Mesendoderm (in vitro differentiated cells): ENCODE data around the gene SSX2B. TPM values are rescaled to one million over a fixed set of nuclear protein-coding genes. Genes with fewer than 3 reads are reported as not detected.

Experiments
- small RNA-seq: library from polyadenylated mRNA; stranded (forward); fragments of <200 nt; extraction: miRNeasy Mini kit (QIAGEN cat#:217004); gene quantifications from one replicate; pipeline ENCODE3, GENCODE V24; 2013; ENCODE audit not compliant: insufficient read depth

The SSX2B gene

Small RNA genes within 50 kb of the gene (small RNA-seq; reads per million reads assigned to genes)
- not detected for gene AC244505.3
- not detected for gene AC244505.5
- not detected for gene AC244505.6
- not detected for gene AC244505.7
